Measurements from ENCODE around the gene NOL7.

GRCh38 chr6:13660893-13661292 lies 45.8 kb downstream of the NOL7 start:
- TF ChIP-seq CTCF (IDR thresholded peaks at IDR 0.05; ENCODE audit: low read depth, low read length), result no peak
- no peak for TF ChIP-seq POLR2A (IDR thresholded peaks at IDR 0.05; ENCODE audit: extremely low read depth, insufficient read length)
- TF ChIP-seq, protein P1, sequence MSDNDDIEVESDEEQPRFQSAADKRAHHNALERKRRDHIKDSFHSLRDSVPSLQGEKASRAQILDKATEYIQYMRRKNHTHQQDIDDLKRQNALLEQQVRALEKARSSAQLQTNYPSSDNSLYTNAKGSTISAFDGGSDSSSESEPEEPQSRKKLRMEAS (IDR thresholded peaks at IDR 0.05; ENCODE audit: low read depth, low read length), result no peak
- no peak for TF ChIP-seq MYC (IDR thresholded peaks at IDR 0.05; ENCODE audit: low read depth, low read length)
